Measurements from ENCODE around the gene LRRC8E. TPM values are rescaled to one million over a fixed set of nuclear protein-coding genes. Genes with fewer than 3 reads are reported as not detected.

Gene LRRC8E
- total and polyA plus RNA-seq, 8 donors, result 0.58 to 12.5 (median 2.1) TPM; not detected in 1

DNA sequence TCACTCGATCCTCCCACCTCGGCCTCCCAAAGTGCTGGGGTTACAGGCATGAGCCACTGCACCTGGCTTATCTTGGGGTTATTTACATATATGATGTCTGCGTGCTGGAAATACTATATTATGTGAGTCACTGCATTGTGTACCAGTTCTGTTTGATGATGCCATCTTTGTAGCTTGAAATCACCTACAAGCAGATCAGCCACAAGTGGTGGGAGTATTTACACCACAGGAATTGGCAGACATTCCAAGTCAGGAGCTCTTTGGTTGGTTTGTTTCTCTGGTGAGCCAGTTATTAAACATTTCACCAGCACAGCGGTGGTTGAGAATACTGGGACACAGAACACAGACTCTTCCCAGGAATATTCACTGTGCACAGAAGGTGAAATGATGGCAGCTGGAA is 59.6 kb downstream of the LRRC8E start:
- Histone ChIP-seq H3K9me3 (no peaks in the 10 kb centered on the region), H3K27me3 (no peaks in the 10 kb centered on the region), H3K4me3 (no peak overlapping the region), H3K36me3 (no peaks in the 10 kb centered on the region), H3K27ac (no peak overlapping the region), H3K4me1 (peaks cover under 1 to 13% (median 3%) of the 10 kb centered on the region in 4 donors)
- WGBS, 5 donors, result 82 to 93% (median 86%) methylated on average over 4 of the region's 4 CpGs
- TF ChIP-seq POLR2A (IDR thresholded peaks at IDR 0.05) (no peak), POLR2AphosphoS5 (IDR thresholded peaks at IDR 0.05) (no peak), CTCF (IDR thresholded peaks at IDR 0.05) (no peak), EP300 (IDR thresholded peaks at IDR 0.05) (no peak)
- DNase-seq, result no peak
- intact Hi-C loops (cut with DNase I; ENCODE audit: low total_unique reads), result loop anchor here (5.0 kb wide), 1 partner anchor 49 kb away; no protein-coding TSS in a partner anchor

Other genes starting within 250 kb of the LRRC8E start
- gene RETN, start 219.5 kb upstream of the LRRC8E start, total RNA-seq, result 1 to 10 TPM in 1 of 5 donors, not detected in 4; 9.6 TPM
- 10 to 100 TPM in 1 of 3 donors, 1 to 10 TPM in 1, not detected in 1; 6.2 to 41.4 TPM for gene RETN, start 219.5 kb upstream of the LRRC8E start, polyA plus RNA-seq
- gene MCEMP1, start 211.4 kb upstream of the LRRC8E start, total RNA-seq, result 1 to 10 TPM in 1 of 5 donors, under 1 TPM in 2, not detected in 2; 0.37 to 7.0 (median 0.43) TPM
- 1 to 10 TPM in 2 of 3 donors, under 1 TPM in 1; 0.65 to 9.1 (median 1.2) TPM for gene MCEMP1, start 211.4 kb upstream of the LRRC8E start, polyA plus RNA-seq
- 10 to 100 TPM in 3 of 5 donors, 1 to 10 TPM in 2; 4.5 to 20.6 (median 15.1) TPM for gene TRAPPC5, start 207.7 kb upstream of the LRRC8E start, total RNA-seq
- 100 to 1,000 TPM; 108 to 203 (median 134) TPM for gene TRAPPC5, start 207.7 kb upstream of the LRRC8E start, polyA plus RNA-seq
- 1 to 10 TPM in 1 of 5 donors, not detected in 4; 1.5 TPM for gene FCER2, start 186.4 kb upstream of the LRRC8E start, total RNA-seq
- under 1 TPM in 1 of 3 donors, not detected in 2; 0.48 TPM for gene FCER2, start 186.4 kb upstream of the LRRC8E start, polyA plus RNA-seq
- gene CLEC4G, start 156.4 kb upstream of the LRRC8E start, total RNA-seq, result 1 to 10 TPM in 1 of 5 donors, under 1 TPM in 1, not detected in 3; 0.37 to 1.0 TPM
- gene CLEC4G, start 156.4 kb upstream of the LRRC8E start, polyA plus RNA-seq, result 1 to 10 TPM in 1 of 3 donors, under 1 TPM in 1, not detected in 1; 0.25 to 1.2 TPM
- 10 to 100 TPM in 2 of 5 donors, 1 to 10 TPM in 3; 1.8 to 51.9 (median 7.1) TPM for gene CD209, start 141.0 kb upstream of the LRRC8E start, total RNA-seq
- 1 to 10 TPM in 2 of 3 donors, under 1 TPM in 1; 0.38 to 3.4 (median 2.0) TPM for gene CD209, start 141.0 kb upstream of the LRRC8E start, polyA plus RNA-seq
- gene CLEC4M, start 125.3 kb upstream of the LRRC8E start, total RNA-seq, result 1 to 10 TPM in 1 of 5 donors, not detected in 4; 1.8 TPM
- not detected for gene CLEC4M, start 125.3 kb upstream of the LRRC8E start, polyA plus RNA-seq
- 10 to 100 TPM in 2 of 5 donors, 1 to 10 TPM in 3; 4.9 to 31.6 (median 9.3) TPM for gene EVI5L, start 58.3 kb upstream of the LRRC8E start, total RNA-seq
- gene EVI5L, start 58.3 kb upstream of the LRRC8E start, polyA plus RNA-seq, result 1 to 10 TPM; 5.1 to 8.2 (median 7.8) TPM
- gene PRR36, start 14.1 kb upstream of the LRRC8E start, total RNA-seq, result under 1 TPM in 1 of 5 donors, not detected in 4; 0.18 TPM
- gene PRR36, start 14.1 kb upstream of the LRRC8E start, polyA plus RNA-seq, result under 1 TPM; 0.45 to 0.61 (median 0.50) TPM
- 10 to 100 TPM in 4 of 5 donors, 1 to 10 TPM in 1; 4.1 to 52.2 (median 11.0) TPM for gene MAP2K7, start 15.4 kb downstream of the LRRC8E start, total RNA-seq
- gene MAP2K7, start 15.4 kb downstream of the LRRC8E start, polyA plus RNA-seq, result 10 to 100 TPM; 13.5 to 27.5 (median 15.9) TPM
- gene TGFBR3L, start 26.3 kb downstream of the LRRC8E start, total RNA-seq, result not detected
- gene TGFBR3L, start 26.3 kb downstream of the LRRC8E start, polyA plus RNA-seq, result 1 to 10 TPM in 1 of 3 donors, not detected in 2; 1.5 TPM
- 10 to 100 TPM in 3 of 5 donors, 1 to 10 TPM in 2; 2.3 to 18.3 (median 12.2) TPM for gene SNAPC2, start 31.8 kb downstream of the LRRC8E start, total RNA-seq
- 10 to 100 TPM; 15.0 to 22.8 (median 17.7) TPM for gene SNAPC2, start 31.8 kb downstream of the LRRC8E start, polyA plus RNA-seq
- 10 to 100 TPM in 1 of 5 donors, 1 to 10 TPM in 3, not detected in 1; 1.3 to 58.5 (median 3.8) TPM for gene CTXN1, start 37.6 kb downstream of the LRRC8E start, total RNA-seq
- gene CTXN1, start 37.6 kb downstream of the LRRC8E start, polyA plus RNA-seq, result 1 to 10 TPM in 2 of 3 donors, under 1 TPM in 1; 0.92 to 7.7 (median 1.2) TPM
- 100 to 1,000 TPM in 2 of 5 donors, 10 to 100 TPM in 3; 41.0 to 123 (median 88.1) TPM for gene TIMM44, start 55.2 kb downstream of the LRRC8E start, total RNA-seq
- 10 to 100 TPM; 44.6 to 55.9 (median 49.4) TPM for gene TIMM44, start 55.2 kb downstream of the LRRC8E start, polyA plus RNA-seq
- 10 to 100 TPM; 11.2 to 50.2 (median 20.2) TPM for gene ELAVL1, start 117.1 kb downstream of the LRRC8E start, total RNA-seq
- 10 to 100 TPM; 14.7 to 25.4 (median 18.5) TPM for gene ELAVL1, start 117.1 kb downstream of the LRRC8E start, polyA plus RNA-seq
- gene CCL25, start 164.2 kb downstream of the LRRC8E start, total RNA-seq, result 1 to 10 TPM in 1 of 5 donors, not detected in 4; 5.1 TPM
- not detected for gene CCL25, start 164.2 kb downstream of the LRRC8E start, polyA plus RNA-seq

Data from stomach (tissue), 9 donors.